Mesenchymal stem cell (in vitro differentiated cells and primary cell): ENCODE results near the gene RAPGEF1.

Experiments used
- DNase-seq: peaks from one replicate; pipeline ENCODE4 v3.0.0-alpha.2; 2013
- H2AFZ ChIP-seq: one replicate; pipeline ENCODE4 v1.6.1; 2013; ENCODE audit warnings: low read depth, mild to moderate bottlenecking, control low read depth, inconsistent platforms, low read length, moderate library complexity
- H2AK5ac ChIP-seq: 2 replicates; pipeline ENCODE4 v1.6.1; 2013; ENCODE audit warnings: low read length, moderate library complexity, mild to moderate bottlenecking, inconsistent platforms; ENCODE audit not compliant: severe bottlenecking
- H2BK120ac ChIP-seq: one replicate; pipeline ENCODE4 v1.6.1; 2013; ENCODE audit warnings: low read depth, mild to moderate bottlenecking, inconsistent platforms, low read length, moderate library complexity
- H2BK12ac ChIP-seq, 2 experiments: one replicate each; pipeline ENCODE4 v1.6.1; 2013; ENCODE audit warnings: inconsistent platforms in 2 of 2, low read length in 2 of 2, mild to moderate bottlenecking in 2 of 2, moderate library complexity in 2 of 2, control low read depth in 1 of 2
- H2BK15ac ChIP-seq: one replicate; pipeline ENCODE4 v1.6.1; 2013; ENCODE audit warnings: mild to moderate bottlenecking, low read depth, inconsistent platforms; ENCODE audit not compliant: poor library complexity, severe bottlenecking
- H2BK5ac ChIP-seq: 2 replicates; pipeline ENCODE4 v1.6.1; 2013; ENCODE audit warnings: low read depth, mild to moderate bottlenecking, low read length, control low read depth, inconsistent platforms; ENCODE audit not compliant: poor library complexity, severe bottlenecking
- H3K14ac ChIP-seq, 2 experiments: one replicate each; pipeline ENCODE4 v1.6.1; 2013; ENCODE audit warnings: inconsistent platforms in 2 of 2, low read length in 2 of 2, control low read depth in 1 of 2, mild to moderate bottlenecking in 1 of 2, moderate library complexity in 1 of 2
- H3K18ac ChIP-seq, 2 experiments: one replicate each; pipeline ENCODE4 v1.6.1; 2013; ENCODE audit warnings: inconsistent platforms in 2 of 2, low read length in 2 of 2, control low read depth in 1 of 2, low read depth in 1 of 2, mild to moderate bottlenecking in 1 of 2
- H3K23ac ChIP-seq, 2 experiments: one replicate each; pipeline ENCODE4 v1.6.1; 2013; ENCODE audit warnings: inconsistent platforms in 2 of 2, low read length in 2 of 2, mild to moderate bottlenecking in 2 of 2, moderate library complexity in 2 of 2, control low read depth in 1 of 2
- H3K27ac ChIP-seq: 2 replicates; pipeline ENCODE4 v1.5.1; 2013; ENCODE audit warnings: mild to moderate bottlenecking, moderate library complexity, low read length, control low read depth, inconsistent platforms; ENCODE audit not compliant: poor library complexity, severe bottlenecking
- H3K27me3 ChIP-seq, 2 experiments: 2 replicates each; pipeline versions ENCODE4 v1.6.1 to v1.7.0; 2013; ENCODE audit warnings: low read length in 2 of 2, mild to moderate bottlenecking in 2 of 2, moderate library complexity in 2 of 2, control low read depth in 1 of 2, inconsistent platforms in 1 of 2; ENCODE audit not compliant: control insufficient read depth in 1 of 2, insufficient read depth in 1 of 2
- H3K36me3 ChIP-seq, 2 experiments: 2 replicates each; pipeline versions ENCODE4 v1.6.1 to v1.7.0; 2013; ENCODE audit warnings: low read length in 2 of 2, control low read depth in 1 of 2, inconsistent platforms in 1 of 2, low read depth in 1 of 2, mild to moderate bottlenecking in 1 of 2; ENCODE audit not compliant: insufficient read depth in 2 of 2, control insufficient read depth in 1 of 2
- H3K4ac ChIP-seq, 2 experiments: one replicate each; pipeline ENCODE4 v1.6.1; 2013; ENCODE audit warnings: inconsistent platforms in 2 of 2, low read length in 2 of 2, mild to moderate bottlenecking in 2 of 2, moderate library complexity in 2 of 2, control low read depth in 1 of 2, low read depth in 1 of 2
- H3K4me1 ChIP-seq: 2 replicates; pipeline ENCODE4 v1.6.1; 2013; ENCODE audit warnings: low read depth, low read length, control low read depth; ENCODE audit not compliant: control insufficient read depth, insufficient read depth
- H3K4me2 ChIP-seq: 2 replicates; pipeline ENCODE4 v1.6.1; 2013; ENCODE audit warnings: low read length, mild to moderate bottlenecking, inconsistent platforms; ENCODE audit not compliant: poor library complexity, severe bottlenecking
- H3K4me3 ChIP-seq, 2 experiments: 2 replicates each; pipeline versions ENCODE4 v1.5.1 to v1.7.0; 2013; ENCODE audit warnings: low read length in 2 of 2, mild to moderate bottlenecking in 2 of 2, control low read depth in 1 of 2, low read depth in 1 of 2; ENCODE audit not compliant: insufficient read depth in 1 of 2
- H3K79me1 ChIP-seq: replicated peaks from 2 replicates; pipeline ENCODE4 v1.6.1; 2013; ENCODE audit warnings: mild to moderate bottlenecking, control low read depth, low read length, inconsistent platforms; ENCODE audit not compliant: poor library complexity, severe bottlenecking
- H3K9ac ChIP-seq: 2 replicates; pipeline ENCODE4 v1.7.0; 2013; ENCODE audit warnings: mild to moderate bottlenecking, low read length, moderate library complexity
- H3K9me3 ChIP-seq: 2 replicates; pipeline ENCODE4 v1.7.0; 2013; ENCODE audit warnings: mild to moderate bottlenecking, low read length; ENCODE audit not compliant: control insufficient read depth
- H4K8ac ChIP-seq: one replicate; pipeline ENCODE4 v1.6.1; 2013; ENCODE audit warnings: inconsistent platforms, mild to moderate bottlenecking, low read length, moderate library complexity
- H4K91ac ChIP-seq: one replicate; pipeline ENCODE4 v1.6.1; 2013; ENCODE audit warnings: mild to moderate bottlenecking, low read length, inconsistent platforms
- WGBS: methylation state at CpG from one replicate; pipeline ENCODE4 v1.1.7; 2013; ENCODE audit warnings: mixed read lengths; 5-methylcytosine and 5-hydroxymethylcytosine counted together

RAPGEF1 gene

GRCh38 chr9:131764568-131764967 lies 24.7 kb upstream of the RAPGEF1 start:
- no peak overlapping the region for H2BK15ac ChIP-seq
- H3K27ac ChIP-seq: no peak overlapping the region
- H4K8ac ChIP-seq: no peak overlapping the region
- no peaks in the 10 kb centered on the region for H3K9me3 ChIP-seq
- H3K23ac ChIP-seq: no peak overlapping the region
- H2AFZ ChIP-seq: no peak overlapping the region
- H3K9ac ChIP-seq: no peak overlapping the region
- no peak overlapping the region for H3K4me2 ChIP-seq
- peaks cover 5% of the 10 kb centered on the region for H3K4me1 ChIP-seq
- no peak overlapping the region for H3K18ac ChIP-seq
- no peak overlapping the region for H2BK5ac ChIP-seq
- no peak for DNase-seq
- no peak overlapping the region for H3K14ac ChIP-seq
- H3K4me3 ChIP-seq: no peak overlapping the region
- H2BK12ac ChIP-seq: no peak overlapping the region
- no peaks in the 10 kb centered on the region for H3K36me3 ChIP-seq
- no peak overlapping the region for H3K4ac ChIP-seq
- WGBS: 100% methylated on average over 1 of the region's 2 CpGs
- H2BK120ac ChIP-seq: no peak overlapping the region
- H2AK5ac ChIP-seq: no peak overlapping the region
- H3K79me1 ChIP-seq: no peaks in the 10 kb centered on the region
- no peak overlapping the region for H4K91ac ChIP-seq
- peaks cover 28 to 65% of the 10 kb centered on the region in 2 experiments for H3K27me3 ChIP-seq

DNA sequence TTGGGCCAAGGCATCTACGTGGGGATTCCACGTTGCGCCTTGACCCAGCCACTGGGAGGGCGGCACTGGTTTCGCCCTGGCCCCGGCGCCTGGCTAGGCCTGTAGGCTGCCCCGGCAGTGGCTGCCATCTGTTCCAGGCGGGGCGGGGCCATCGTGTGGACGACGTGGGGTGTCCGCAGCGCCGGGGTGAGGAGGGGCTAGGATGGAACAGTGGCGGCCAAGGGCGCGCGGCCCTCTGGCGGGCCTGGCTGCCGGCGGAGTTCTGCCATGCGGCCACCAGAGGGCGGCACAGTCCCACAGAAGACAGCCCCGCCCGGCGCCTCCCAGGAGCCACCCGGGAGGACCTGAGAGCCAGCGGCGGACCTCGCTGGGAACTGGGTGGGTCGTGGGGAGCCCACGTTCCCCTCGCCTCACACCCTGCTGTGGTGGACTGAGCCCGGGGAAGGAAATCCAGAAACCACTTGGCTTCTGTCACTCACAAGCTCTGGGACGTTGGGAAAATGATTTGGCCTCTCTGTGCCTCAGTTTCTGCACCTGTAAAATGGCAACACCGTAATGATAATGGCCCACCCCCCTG lies 22.6 kb upstream of the RAPGEF1 start:
- Histone ChIP-seq H3K23ac (no peak overlapping the region), H3K27me3 (peaks cover 43 to 75% of the 10 kb centered on the region in 2 experiments), H3K4ac (no peak overlapping the region), H3K79me1 (no peaks in the 10 kb centered on the region), H3K4me2 (peak overlapping the region; percentile 9), H2BK120ac (no peak overlapping the region), H3K36me3 (no peaks in the 10 kb centered on the region), H3K4me3 (no peak overlapping the region), H2BK15ac (no peak overlapping the region), H3K9ac (peak overlapping the region; percentile 38), H2AFZ (no peak overlapping the region), H3K27ac (no peak overlapping the region), H3K14ac (no peak overlapping the region), H3K4me1 (peaks cover 5% of the 10 kb centered on the region), H2BK12ac (no peak overlapping the region), H4K91ac (no peak overlapping the region), H3K18ac (no peak overlapping the region), H2BK5ac (no peak overlapping the region), H2AK5ac (no peak overlapping the region), H3K9me3 (no peaks in the 10 kb centered on the region), H4K8ac (no peak overlapping the region)
- WGBS: 16% methylated on average over 30 of the region's 38 CpGs
- DNase-seq: peak; percentile 61

GRCh38 chr9:131759017-131759647 lies 19.3 kb upstream of the RAPGEF1 start:
- 75% methylated on average over 2 of the region's 4 CpGs for WGBS
- Histone ChIP-seq H2AK5ac (no peak overlapping the region), H3K27me3 (peaks cover 26 to 69% of the 10 kb centered on the region in 2 experiments), H3K23ac (no peak overlapping the region), H4K8ac (no peak overlapping the region), H3K4me2 (no peak overlapping the region), H2BK120ac (no peak overlapping the region), H2BK15ac (no peak overlapping the region), H3K9ac (no peak overlapping the region), H3K36me3 (peaks cover 0 to 3% of the 10 kb centered on the region in 2 experiments), H2AFZ (no peak overlapping the region), H3K4ac (no peak overlapping the region), H2BK12ac (no peak overlapping the region), H3K4me1 (peaks cover 5% of the 10 kb centered on the region), H3K79me1 (no peaks in the 10 kb centered on the region), H3K14ac (no peak overlapping the region), H2BK5ac (no peak overlapping the region), H3K4me3 (no peak overlapping the region), H4K91ac (no peak overlapping the region), H3K9me3 (no peaks in the 10 kb centered on the region), H3K18ac (no peak overlapping the region), H3K27ac (no peak overlapping the region)
- peak; percentile 24 for DNase-seq

DNA sequence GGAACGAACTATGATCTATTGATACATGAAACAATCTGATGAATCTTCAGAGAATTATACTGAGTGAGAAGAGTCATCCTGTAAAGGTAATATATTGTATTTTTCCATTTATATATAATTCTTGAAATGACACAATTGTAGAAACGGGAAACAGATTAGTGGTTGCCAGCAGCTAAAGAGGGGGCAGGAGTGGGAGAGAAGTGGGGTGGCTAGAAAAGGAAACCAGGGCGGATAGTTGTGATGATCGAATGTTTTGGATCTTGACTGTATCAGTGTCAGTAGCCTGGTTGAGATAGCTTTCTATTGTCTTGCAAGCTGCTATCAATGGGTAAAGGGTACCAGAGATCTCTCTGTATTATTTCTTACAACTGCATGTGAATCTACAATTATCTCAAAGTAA lies 17.7 kb upstream of the RAPGEF1 start:
- Histone ChIP-seq H3K79me1 (no peaks in the 10 kb centered on the region), H3K9ac (no peak overlapping the region), H3K23ac (no peak overlapping the region), H2AFZ (no peak overlapping the region), H3K36me3 (peaks cover 0 to 3% of the 10 kb centered on the region in 2 experiments), H3K4ac (no peak overlapping the region), H4K8ac (no peak overlapping the region), H2BK12ac (no peak overlapping the region), H3K4me2 (no peak overlapping the region), H2BK15ac (no peak overlapping the region), H3K14ac (no peak overlapping the region), H3K4me3 (no peak overlapping the region), H4K91ac (no peak overlapping the region), H3K18ac (no peak overlapping the region), H3K27me3 (peaks cover 26 to 65% of the 10 kb centered on the region in 2 experiments), H3K9me3 (no peaks in the 10 kb centered on the region), H2AK5ac (no peak overlapping the region), H2BK5ac (no peak overlapping the region), H3K27ac (no peak overlapping the region), H2BK120ac (no peak overlapping the region), H3K4me1 (peaks cover 4% of the 10 kb centered on the region)
- DNase-seq: no peak
- 79% methylated on average over 3 of the region's 4 CpGs for WGBS
